ENCODE measurements around the gene KCNE1.

Gene KCNE1

DNA sequence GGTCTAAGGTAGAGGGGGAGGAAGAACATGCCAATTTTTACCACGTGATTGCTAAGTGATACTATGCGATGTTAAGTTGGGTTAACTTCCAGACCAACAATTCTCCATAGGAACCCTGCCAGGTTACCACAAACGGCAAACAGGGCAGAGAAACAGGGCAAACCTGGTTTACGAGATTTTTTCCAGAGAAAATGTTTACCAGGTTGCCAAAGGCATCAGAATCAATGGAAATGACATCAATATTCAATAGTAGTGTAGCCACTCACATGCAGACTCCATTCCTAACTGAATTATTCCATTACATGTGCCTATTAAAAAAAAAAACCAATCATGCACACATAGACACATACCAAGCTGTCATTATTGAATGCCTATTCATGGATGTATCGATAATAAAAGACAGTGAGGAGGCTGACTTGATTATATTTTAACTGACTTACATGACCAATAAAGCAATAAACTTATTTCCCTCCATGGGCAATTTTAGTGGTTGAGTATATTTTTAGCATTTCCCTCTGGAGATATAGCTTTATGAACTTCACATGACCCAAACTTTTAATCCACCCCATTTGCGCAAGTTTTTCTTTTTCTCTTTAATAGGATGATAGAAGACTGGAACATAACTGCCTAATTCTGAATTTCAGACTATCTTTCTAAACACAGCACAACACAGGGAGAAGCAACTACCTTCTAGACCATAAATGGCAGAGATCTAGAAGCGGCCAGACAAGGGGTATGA, 40.5 kb upstream of the KCNE1 start:
- no CpG with 5 or more reads among the region's 7 CpGs for WGBS (ENCODE audit: insufficient coverage, insufficient read length)
- H3K27ac ChIP-seq (ENCODE audit: low read length) = no peak overlapping the region
- H3K9me3 ChIP-seq (ENCODE audit: control insufficient read depth, insufficient read depth, low read length) = no peaks in the 10 kb centered on the region; the same call in 1 of the 2 replicates
- H3K4me3 ChIP-seq (ENCODE audit: low read length) = no peak overlapping the region
- no peaks in the 10 kb centered on the region for H3K4me1 ChIP-seq (ENCODE audit: control insufficient read depth, insufficient read depth, low read length)
- DNase-seq (ENCODE audit: low read depth, low spot score) = no peak
- H3K36me3 ChIP-seq (ENCODE audit: control insufficient read depth, insufficient read depth, low read length) = no peaks in the 10 kb centered on the region
- no peaks in the 10 kb centered on the region for H3K27me3 ChIP-seq (ENCODE audit: control insufficient read depth, insufficient read depth, low read length)

DNA sequence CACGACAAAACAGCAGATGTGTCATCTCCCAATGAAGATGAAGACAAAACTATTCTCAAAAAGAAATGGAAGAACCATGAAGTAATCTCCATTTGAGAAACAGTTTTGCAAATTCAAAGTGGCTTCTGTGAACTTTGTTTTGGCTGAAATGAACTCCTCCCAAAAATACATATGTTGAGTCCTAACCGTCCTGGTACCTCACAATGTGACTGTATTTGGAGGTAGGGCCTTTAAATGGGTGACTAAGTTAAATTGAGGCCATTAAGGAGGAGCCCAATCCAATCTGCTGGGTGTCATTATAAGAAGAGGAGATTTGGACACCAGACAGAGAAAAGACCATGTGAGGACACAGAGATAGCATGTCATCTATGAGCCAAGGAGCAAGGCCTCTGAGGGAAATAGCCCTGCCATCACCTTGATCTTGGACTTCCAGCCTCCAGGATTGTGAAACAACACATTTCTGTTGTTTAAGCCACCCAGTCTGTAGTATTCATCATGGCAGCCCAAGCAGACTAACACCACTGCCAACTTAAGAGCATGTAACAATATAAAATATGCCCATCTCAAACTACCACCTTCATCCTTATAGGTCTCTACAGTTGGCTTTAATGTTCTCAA, 38.3 kb upstream of the KCNE1 start:
- WGBS (ENCODE audit: insufficient coverage, insufficient read length) = no CpG with 5 or more reads among the region's 2 CpGs

DNA sequence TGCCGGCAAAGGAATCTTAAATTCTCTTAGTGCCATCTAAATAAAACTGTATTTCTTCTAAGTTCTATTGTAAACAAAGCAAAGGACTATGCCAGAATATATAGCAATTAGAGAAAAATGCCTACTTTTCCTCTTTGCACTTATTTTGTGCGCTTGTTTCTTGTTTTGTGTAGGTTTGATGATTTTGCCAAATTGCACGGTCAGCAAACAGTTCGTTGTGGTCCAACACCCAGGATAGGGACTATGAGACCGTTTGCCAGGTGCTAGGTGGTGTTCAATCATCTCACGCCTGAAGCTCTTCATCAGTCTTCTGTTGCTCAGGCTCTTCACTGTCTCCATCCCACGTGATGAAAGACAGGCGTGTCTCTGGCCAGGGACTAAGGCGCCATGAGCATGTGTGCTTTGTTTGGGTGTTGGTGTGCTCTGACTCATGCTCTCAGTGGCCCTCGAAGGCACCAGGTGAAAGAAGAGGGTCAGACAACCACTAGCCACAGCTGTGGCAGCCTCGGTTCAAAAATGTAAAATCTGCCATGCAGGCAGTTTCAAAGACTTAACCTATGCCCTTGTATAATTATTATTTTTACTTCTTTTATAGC, 36.9 kb upstream of the KCNE1 start:
- DNase-seq (ENCODE audit: low read depth, low spot score) = no peak
- H3K27ac ChIP-seq (ENCODE audit: low read length) = no peak overlapping the region
- H3K9me3 ChIP-seq (ENCODE audit: control insufficient read depth, insufficient read depth, low read length) = no peaks in the 10 kb centered on the region
- WGBS (ENCODE audit: insufficient coverage, insufficient read length) = no CpG with 5 or more reads among the region's 11 CpGs
- no peaks in the 10 kb centered on the region for H3K27me3 ChIP-seq (ENCODE audit: control insufficient read depth, insufficient read depth, low read length)
- H3K4me1 ChIP-seq (ENCODE audit: control insufficient read depth, insufficient read depth, low read length) = no peaks in the 10 kb centered on the region
- H3K4me3 ChIP-seq (ENCODE audit: low read length) = no peak overlapping the region
- H3K36me3 ChIP-seq (ENCODE audit: control insufficient read depth, insufficient read depth, low read length) = no peaks in the 10 kb centered on the region

More for the DNA sequence above, 38.3 kb upstream of the KCNE1 start:
- H3K9me3 ChIP-seq (ENCODE audit: control insufficient read depth, insufficient read depth, low read length) = no peaks in the 10 kb centered on the region; the same call in 1 of the 2 replicates
- H3K27ac ChIP-seq (ENCODE audit: low read length) = no peak overlapping the region
- H3K27me3 ChIP-seq (ENCODE audit: control insufficient read depth, insufficient read depth, low read length) = no peaks in the 10 kb centered on the region
- no peak overlapping the region for H3K4me3 ChIP-seq (ENCODE audit: low read length)
- H3K4me1 ChIP-seq (ENCODE audit: control insufficient read depth, insufficient read depth, low read length) = no peaks in the 10 kb centered on the region
- no peaks in the 10 kb centered on the region for H3K36me3 ChIP-seq (ENCODE audit: control insufficient read depth, insufficient read depth, low read length)
- no peak for DNase-seq (ENCODE audit: low read depth, low spot score)

DNA sequence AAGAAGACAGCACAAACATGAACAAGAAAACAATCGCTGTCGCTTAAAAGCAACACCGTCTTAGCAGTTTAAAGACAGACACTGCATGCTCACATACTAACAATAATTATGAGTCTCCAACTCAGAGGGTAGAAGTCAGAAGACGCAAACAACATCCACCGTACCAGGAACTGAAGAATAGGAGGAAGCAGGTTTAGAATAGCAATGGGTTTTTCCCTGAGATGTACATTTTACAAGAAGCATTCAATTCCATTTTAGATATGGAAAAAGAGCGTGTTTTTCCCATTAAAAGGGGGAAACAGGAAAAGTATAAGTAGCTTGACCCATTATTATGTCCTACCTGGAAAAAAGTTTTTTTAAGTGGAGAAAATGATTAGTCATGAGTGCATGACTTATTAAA, 34.5 kb upstream of the KCNE1 start:
- Histone ChIP-seq H3K9me3 (ENCODE audit: control insufficient read depth, insufficient read depth, low read length) (no peaks in the 10 kb centered on the region), H3K27ac (ENCODE audit: low read length) (no peak overlapping the region), H3K36me3 (ENCODE audit: control insufficient read depth, insufficient read depth, low read length) (no peaks in the 10 kb centered on the region), H3K27me3 (ENCODE audit: control insufficient read depth, insufficient read depth, low read length) (no peaks in the 10 kb centered on the region), H3K4me3 (ENCODE audit: low read length) (no peak overlapping the region), H3K4me1 (ENCODE audit: control insufficient read depth, insufficient read depth, low read length) (no peaks in the 10 kb centered on the region)
- WGBS (ENCODE audit: insufficient coverage, insufficient read length) = no CpG with 5 or more reads among the region's 6 CpGs
- DNase-seq (ENCODE audit: low read depth, low spot score) = no peak

DNA sequence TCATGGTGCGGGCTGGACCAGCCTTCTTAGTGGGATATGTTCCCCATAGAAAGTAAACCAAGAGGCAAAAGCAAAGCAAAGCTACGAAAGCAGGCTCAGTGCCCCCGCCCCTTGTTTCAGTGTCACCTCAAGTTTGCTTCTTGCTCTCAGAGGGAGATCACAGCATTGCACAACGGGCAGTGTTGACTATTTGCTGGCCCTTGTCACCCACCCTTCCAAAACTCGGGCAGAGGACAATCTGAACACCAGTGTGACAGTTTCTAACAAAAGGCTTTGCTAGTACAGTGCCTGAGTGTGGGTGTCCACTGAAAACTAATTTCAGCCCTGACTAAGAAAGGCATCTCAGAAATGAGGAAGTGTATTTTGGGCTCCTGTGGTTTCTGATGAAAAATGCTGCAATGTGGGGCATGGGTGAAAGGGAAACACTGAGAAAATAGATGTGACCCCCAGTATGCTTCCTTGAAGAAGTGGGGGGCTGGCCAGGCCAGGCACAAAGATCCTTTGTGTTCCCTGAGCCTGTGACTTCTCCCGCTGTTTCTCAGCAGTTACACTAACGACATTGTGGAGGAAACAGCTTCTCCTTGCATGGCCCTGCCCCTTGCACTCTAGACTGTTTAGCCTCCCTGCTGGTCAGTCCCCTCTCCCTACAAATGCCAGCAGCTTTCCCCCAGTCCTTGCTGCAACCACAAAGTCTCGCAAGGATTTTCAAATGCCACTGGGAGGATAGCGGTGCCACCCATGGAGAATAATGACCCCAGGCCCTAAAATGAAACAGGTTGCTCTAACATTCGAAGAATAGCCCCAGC, 33.3 kb upstream of the KCNE1 start:
- Histone ChIP-seq H3K27ac (ENCODE audit: low read length) (no peak overlapping the region), H3K36me3 (ENCODE audit: control insufficient read depth, insufficient read depth, low read length) (no peaks in the 10 kb centered on the region), H3K9me3 (ENCODE audit: control insufficient read depth, insufficient read depth, low read length) (no peaks in the 10 kb centered on the region), H3K4me1 (ENCODE audit: control insufficient read depth, insufficient read depth, low read length) (no peaks in the 10 kb centered on the region), H3K27me3 (ENCODE audit: control insufficient read depth, insufficient read depth, low read length) (no peaks in the 10 kb centered on the region), H3K4me3 (ENCODE audit: low read length) (no peak overlapping the region)
- no CpG with 5 or more reads among the region's 10 CpGs for WGBS (ENCODE audit: insufficient coverage, insufficient read length)
- DNase-seq (ENCODE audit: low read depth, low spot score) = no peak

DNA sequence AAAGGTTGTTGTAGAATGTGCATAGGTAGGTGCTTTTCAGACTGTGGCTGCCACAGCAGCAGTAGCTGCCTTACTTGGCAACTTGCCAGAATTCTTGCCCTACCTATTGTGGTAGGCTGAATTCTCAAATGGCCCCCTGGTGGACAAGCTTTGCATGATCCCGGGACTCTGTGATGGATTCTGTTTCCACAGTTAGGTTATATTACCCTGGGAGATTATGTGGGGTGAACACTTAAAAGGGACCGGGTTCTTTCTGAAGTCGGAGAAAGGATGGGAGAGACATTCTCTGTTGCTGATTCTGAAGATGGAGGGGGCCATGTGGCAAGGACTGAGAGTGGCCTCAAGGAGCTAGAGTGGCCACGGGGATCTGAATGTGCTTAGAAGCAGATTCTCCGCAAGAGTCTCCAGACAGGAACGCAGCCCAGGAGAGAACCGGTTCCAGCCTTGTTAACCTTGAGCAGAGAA, 32.1 kb upstream of the KCNE1 start:
- Histone ChIP-seq H3K4me3 (ENCODE audit: low read length) (no peak overlapping the region), H3K36me3 (ENCODE audit: control insufficient read depth, insufficient read depth, low read length) (no peaks in the 10 kb centered on the region), H3K4me1 (ENCODE audit: control insufficient read depth, insufficient read depth, low read length) (no peaks in the 10 kb centered on the region), H3K27me3 (ENCODE audit: control insufficient read depth, insufficient read depth, low read length) (no peaks in the 10 kb centered on the region), H3K9me3 (ENCODE audit: control insufficient read depth, insufficient read depth, low read length) (no peaks in the 10 kb centered on the region), H3K27ac (ENCODE audit: low read length) (no peak overlapping the region)
- DNase-seq (ENCODE audit: low read depth, low spot score) = peak; percentile 63
- WGBS (ENCODE audit: insufficient coverage, insufficient read length) = no CpG with 5 or more reads among the region's 7 CpGs

DNA sequence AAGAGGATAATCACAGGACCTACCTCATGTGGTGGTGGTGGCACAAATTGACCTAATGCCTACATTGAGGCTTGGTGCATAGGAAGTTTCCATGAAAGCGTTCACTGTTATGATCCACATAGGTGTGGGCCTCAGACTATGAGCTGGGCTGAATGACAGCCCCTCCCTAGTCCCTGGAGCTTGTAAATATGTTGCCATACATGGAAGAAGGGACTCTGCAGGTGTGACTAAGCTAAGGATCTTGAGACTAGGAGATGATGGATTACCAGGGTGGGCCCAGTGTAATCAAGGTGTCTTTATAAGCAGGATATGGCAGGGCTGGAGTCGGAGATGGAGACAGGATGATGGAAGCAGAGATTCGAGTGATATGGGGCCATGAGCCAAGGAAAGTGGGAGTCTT, 31.0 kb upstream of the KCNE1 start:
- WGBS (ENCODE audit: insufficient coverage, insufficient read length) = no CpG with 5 or more reads among the region's 3 CpGs
- Histone ChIP-seq H3K4me3 (ENCODE audit: low read length) (no peak overlapping the region), H3K9me3 (ENCODE audit: control insufficient read depth, insufficient read depth, low read length) (no peaks in the 10 kb centered on the region), H3K36me3 (ENCODE audit: control insufficient read depth, insufficient read depth, low read length) (no peaks in the 10 kb centered on the region), H3K4me1 (ENCODE audit: control insufficient read depth, insufficient read depth, low read length) (no peaks in the 10 kb centered on the region), H3K27ac (ENCODE audit: low read length) (no peak overlapping the region), H3K27me3 (ENCODE audit: control insufficient read depth, insufficient read depth, low read length) (no peaks in the 10 kb centered on the region)
- DNase-seq (ENCODE audit: low read depth, low spot score) = no peak

DNA sequence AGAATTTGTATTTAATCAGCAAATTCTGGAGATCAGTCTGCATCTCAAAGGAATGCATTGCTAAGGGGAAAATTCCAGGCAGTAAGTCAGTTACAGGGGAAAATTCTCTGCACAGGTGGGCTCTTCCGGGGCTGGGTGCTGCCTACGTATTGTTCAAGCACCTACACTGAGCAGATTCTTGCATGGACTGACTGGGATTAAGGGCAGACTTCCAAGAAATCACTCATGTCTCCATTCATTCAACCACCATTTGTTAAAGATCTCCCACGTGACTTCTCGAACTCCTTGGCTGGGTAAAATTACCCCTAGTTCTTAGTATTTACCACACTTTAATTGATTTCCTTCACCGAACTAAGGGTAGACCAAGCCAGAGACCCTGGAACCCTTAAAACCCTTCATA, 28.2 kb upstream of the KCNE1 start:
- H3K27me3 ChIP-seq (ENCODE audit: control insufficient read depth, insufficient read depth, low read length) = no peaks in the 10 kb centered on the region
- no peak overlapping the region for H3K4me3 ChIP-seq (ENCODE audit: low read length)
- no peaks in the 10 kb centered on the region for H3K36me3 ChIP-seq (ENCODE audit: control insufficient read depth, insufficient read depth, low read length)
- H3K9me3 ChIP-seq (ENCODE audit: control insufficient read depth, insufficient read depth, low read length) = no peaks in the 10 kb centered on the region
- no CpG with 5 or more reads among the region's 5 CpGs for WGBS (ENCODE audit: insufficient coverage, insufficient read length)
- no peak overlapping the region for H3K27ac ChIP-seq (ENCODE audit: low read length)
- no peak for DNase-seq (ENCODE audit: low read depth, low spot score)
- H3K4me1 ChIP-seq (ENCODE audit: control insufficient read depth, insufficient read depth, low read length) = no peaks in the 10 kb centered on the region

DNA sequence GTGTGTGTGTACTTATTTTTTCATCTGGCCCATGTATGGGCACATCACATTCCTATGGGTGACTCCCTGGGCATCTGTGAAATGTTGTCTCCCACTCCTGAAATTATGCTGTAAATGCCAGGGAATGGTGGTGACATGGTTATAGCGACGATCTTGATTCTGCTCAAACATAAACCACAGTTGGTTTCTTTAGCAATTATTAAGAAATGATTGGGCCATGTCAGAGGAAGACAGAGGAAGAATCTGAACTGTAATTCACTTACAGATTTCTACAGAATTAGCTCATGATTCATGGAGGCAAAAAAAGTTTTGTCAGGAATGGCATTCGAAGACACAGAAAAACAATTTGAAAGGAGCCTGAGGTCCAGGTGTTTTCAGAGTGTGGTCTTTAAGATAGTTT, 25.8 kb upstream of the KCNE1 start:
- WGBS (ENCODE audit: insufficient coverage, insufficient read length) = no CpG with 5 or more reads among the region's 3 CpGs
- Histone ChIP-seq H3K9me3 (ENCODE audit: control insufficient read depth, insufficient read depth, low read length) (no peaks in the 10 kb centered on the region), H3K36me3 (ENCODE audit: control insufficient read depth, insufficient read depth, low read length) (no peaks in the 10 kb centered on the region), H3K4me3 (ENCODE audit: low read length) (no peak overlapping the region), H3K27ac (ENCODE audit: low read length) (no peak overlapping the region), H3K4me1 (ENCODE audit: control insufficient read depth, insufficient read depth, low read length) (no peaks in the 10 kb centered on the region), H3K27me3 (ENCODE audit: control insufficient read depth, insufficient read depth, low read length) (no peaks in the 10 kb centered on the region)
- no peak for DNase-seq (ENCODE audit: low read depth, low spot score)

DNA sequence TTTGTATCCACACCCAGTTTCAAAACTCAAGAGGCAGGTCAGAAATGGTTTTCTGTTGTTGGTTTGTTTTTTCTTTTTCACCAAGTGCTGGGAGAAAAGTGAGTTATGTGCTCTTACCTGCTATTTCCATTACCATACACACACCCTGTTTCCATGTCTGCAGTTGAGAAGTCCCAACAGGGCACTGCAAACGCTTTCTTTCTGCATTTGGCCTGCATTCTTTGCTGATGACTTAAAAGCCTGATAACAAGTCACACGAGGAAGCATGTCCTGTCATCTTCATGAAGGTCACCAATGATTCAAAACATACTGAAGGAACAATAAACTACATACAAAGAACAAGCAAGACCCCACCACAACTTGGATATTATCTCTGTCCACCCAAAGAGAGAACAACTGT, 24.8 kb upstream of the KCNE1 start:
- WGBS (ENCODE audit: insufficient coverage, insufficient read length) = no CpG with 5 or more reads among the region's 2 CpGs
- Histone ChIP-seq H3K4me3 (ENCODE audit: low read length) (no peak overlapping the region), H3K4me1 (ENCODE audit: control insufficient read depth, insufficient read depth, low read length) (no peaks in the 10 kb centered on the region), H3K27ac (ENCODE audit: low read length) (no peak overlapping the region), H3K27me3 (ENCODE audit: control insufficient read depth, insufficient read depth, low read length) (no peaks in the 10 kb centered on the region), H3K9me3 (ENCODE audit: control insufficient read depth, insufficient read depth, low read length) (no peaks in the 10 kb centered on the region), H3K36me3 (ENCODE audit: control insufficient read depth, insufficient read depth, low read length) (no peaks in the 10 kb centered on the region)
- no peak for DNase-seq (ENCODE audit: low read depth, low spot score)

Data from iPS DF 6.9 (cell line).